T-helper 17 cell (primary cell): ENCODE results near the gene KIRREL1. TPM values are rescaled to one million over a fixed set of nuclear protein-coding genes. Genes with fewer than 3 reads are reported as not detected.

Source experiments
- ATAC-seq: fragments of 150-1000 bp; cut with Tn5 transposase; 2 replicates; pipeline ENCODE4 v1.10.0; 2021; ENCODE audit warnings: mild to moderate bottlenecking, moderate library complexity
- DNase-seq, 3 donors: peaks; one replicate each; pipeline versions ENCODE4 v3.0.0 to v3.0.0-alpha.2; 2020 to 2021
- H3K9me3 ChIP-seq: one replicate; pipeline ENCODE4 v1.7.0; 2013; ENCODE audit warnings: low read length, mild to moderate bottlenecking; ENCODE audit not compliant: control insufficient read depth, poor library complexity, severe bottlenecking
- H3K27ac Mint-ChIP-seq: one replicate; pipeline ENCODE4 v1.8.0; 2022; ENCODE audit warnings: mild to moderate bottlenecking, moderate library complexity, mixed read lengths
- H3K27me3 Mint-ChIP-seq: one replicate; pipeline ENCODE4 v1.8.0; 2022; ENCODE audit warnings: mixed read lengths
- H3K36me3 Mint-ChIP-seq: one replicate; pipeline ENCODE4 v1.8.0; 2022; ENCODE audit warnings: low read depth, mixed read lengths
- H3K4me1 Mint-ChIP-seq: one replicate; pipeline ENCODE4 v1.8.0; 2022; ENCODE audit warnings: mild to moderate bottlenecking, mixed read lengths
- H3K4me3 Mint-ChIP-seq: one replicate; pipeline ENCODE4 v1.8.0; 2022; ENCODE audit warnings: mild to moderate bottlenecking, moderate library complexity, mixed read lengths
- total RNA-seq, 4 donors: library from RNA in 2 of 4; stranded (reverse) in 2 of 4; gene quantifications; one replicate each; pipeline ENCODE4 v1.2.3 and lab custom pipeline; 2022 to 2026

KIRREL1 gene
- total RNA-seq, 2 donors from 2014 or later: not detected

- ATAC-seq: no peak
- DNase-seq: no peak
- H3K27me3 Mint-ChIP-seq: peaks cover 57% of the 10 kb centered on the region
- no peaks in the 10 kb centered on the region for H3K9me3 ChIP-seq
- H3K36me3 Mint-ChIP-seq: peaks cover 2% of the 10 kb centered on the region
- no peak overlapping the region for H3K4me3 Mint-ChIP-seq
- H3K27ac Mint-ChIP-seq: no peak overlapping the region
- H3K4me1 Mint-ChIP-seq: peaks cover 7% of the 10 kb centered on the region
These were observed 11.3 kb upstream of the KIRREL1 start for GRCh38 chr1:157982136-157982535.

GRCh38 chr1:157983787-157984186, 9.7 kb upstream of the KIRREL1 start:
- H3K4me3 Mint-ChIP-seq: no peak overlapping the region
- peak overlapping the region; percentile 45 for H3K27ac Mint-ChIP-seq
- no peak for ATAC-seq

GRCh38 chr1:157984469-157984868, 9.0 kb upstream of the KIRREL1 start:
- H3K4me1 Mint-ChIP-seq: peaks cover 5% of the 10 kb centered on the region
- H3K36me3 Mint-ChIP-seq: no peaks in the 10 kb centered on the region
- H3K27me3 Mint-ChIP-seq: peaks cover 59% of the 10 kb centered on the region
- ATAC-seq (no peak), DNase-seq (no peak)
- no peak overlapping the region for H3K27ac Mint-ChIP-seq
- no peak overlapping the region for H3K4me3 Mint-ChIP-seq
- no peaks in the 10 kb centered on the region for H3K9me3 ChIP-seq

More at GRCh38 chr1:157983787-157984186, 9.7 kb upstream of the KIRREL1 start:
- H3K36me3 Mint-ChIP-seq: peaks cover 2% of the 10 kb centered on the region
- H3K9me3 ChIP-seq: no peaks in the 10 kb centered on the region
- peaks cover 59% of the 10 kb centered on the region for H3K27me3 Mint-ChIP-seq
- peaks cover 7% of the 10 kb centered on the region for H3K4me1 Mint-ChIP-seq
- DNase-seq: no peak

- ATAC-seq (no peak), DNase-seq (no peak)
- Mint-ChIP-seq H3K27ac (no peak overlapping the region), H3K4me1 (peaks cover 5% of the 10 kb centered on the region), H3K27me3 (peaks cover 68% of the 10 kb centered on the region), H3K36me3 (no peaks in the 10 kb centered on the region), H3K4me3 (no peak overlapping the region)
- H3K9me3 ChIP-seq: no peaks in the 10 kb centered on the region
These were observed 8.0 kb upstream of the KIRREL1 start for GRCh38 chr1:157985473-157985872.

GRCh38 chr1:157988002-157988401, 5.4 kb upstream of the KIRREL1 start:
- no peaks in the 10 kb centered on the region for H3K9me3 ChIP-seq
- H3K36me3 Mint-ChIP-seq: no peaks in the 10 kb centered on the region
- H3K27me3 Mint-ChIP-seq: peaks cover 83% of the 10 kb centered on the region
- ATAC-seq (no peak), DNase-seq (no peak)
- H3K4me1 Mint-ChIP-seq: peaks cover 10% of the 10 kb centered on the region
- no peak overlapping the region for H3K4me3 Mint-ChIP-seq
- no peak overlapping the region for H3K27ac Mint-ChIP-seq

- peak; percentile 53 for ATAC-seq
- H3K27me3 Mint-ChIP-seq: peaks cover 75% of the 10 kb centered on the region
- H3K4me1 Mint-ChIP-seq: peaks cover 13% of the 10 kb centered on the region
- peaks cover 9% of the 10 kb centered on the region for H3K36me3 Mint-ChIP-seq
- H3K9me3 ChIP-seq: no peaks in the 10 kb centered on the region
- H3K4me3 Mint-ChIP-seq: peak overlapping the region; percentile 63
- DNase-seq: peak in 1 of 3 donors; percentile 11
- H3K27ac Mint-ChIP-seq: no peak overlapping the region
These were observed 1.2 kb upstream of the KIRREL1 start for GRCh38 chr1:157992031-157992832.

- ATAC-seq: no peak
- Mint-ChIP-seq H3K4me3 (peak overlapping the region; percentile 63), H3K27me3 (peaks cover 73% of the 10 kb centered on the region), H3K36me3 (peaks cover 9% of the 10 kb centered on the region), H3K27ac (no peak overlapping the region), H3K4me1 (peaks cover 13% of the 10 kb centered on the region)
- no peaks in the 10 kb centered on the region for H3K9me3 ChIP-seq
- no peak for DNase-seq
These were observed 655 bp upstream of the KIRREL1 start for GRCh38 chr1:157992833-157993146.

GRCh38 chr1:157993918-157994605, 617 bp downstream of the KIRREL1 start:
- Mint-ChIP-seq H3K36me3 (peaks cover 9% of the 10 kb centered on the region), H3K27me3 (peaks cover 74% of the 10 kb centered on the region), H3K4me1 (peaks cover 13% of the 10 kb centered on the region), H3K27ac (no peak overlapping the region), H3K4me3 (peak overlapping the region; percentile 74)
- H3K9me3 ChIP-seq: no peaks in the 10 kb centered on the region
- ATAC-seq: no peak
- DNase-seq: no peak

GRCh38 chr1:157994704-157995582, 1.5 kb downstream of the KIRREL1 start:
- Mint-ChIP-seq H3K4me1 (peaks cover 13% of the 10 kb centered on the region), H3K4me3 (peak overlapping the region; percentile 74), H3K36me3 (peaks cover 9% of the 10 kb centered on the region), H3K27me3 (peaks cover 74% of the 10 kb centered on the region), H3K27ac (no peak overlapping the region)
- no peak for DNase-seq
- no peak for ATAC-seq
- H3K9me3 ChIP-seq: no peaks in the 10 kb centered on the region

GRCh38 chr1:157995583-157996169, 2.2 kb downstream of the KIRREL1 start:
- peaks cover 9% of the 10 kb centered on the region for H3K36me3 Mint-ChIP-seq
- no peak for ATAC-seq
- peaks cover 13% of the 10 kb centered on the region for H3K4me1 Mint-ChIP-seq
- H3K9me3 ChIP-seq: no peaks in the 10 kb centered on the region
- no peak overlapping the region for H3K4me3 Mint-ChIP-seq
- DNase-seq: no peak
- no peak overlapping the region for H3K27ac Mint-ChIP-seq
- H3K27me3 Mint-ChIP-seq: peaks cover 75% of the 10 kb centered on the region

GRCh38 chr1:157996433-157996832, 3.0 kb downstream of the KIRREL1 start:
- peaks cover 13% of the 10 kb centered on the region for H3K4me1 Mint-ChIP-seq
- H3K36me3 Mint-ChIP-seq: peaks cover 9% of the 10 kb centered on the region
- H3K27ac Mint-ChIP-seq: no peak overlapping the region
- DNase-seq: no peak
- H3K9me3 ChIP-seq: no peaks in the 10 kb centered on the region
- no peak overlapping the region for H3K4me3 Mint-ChIP-seq
- no peak for ATAC-seq
- H3K27me3 Mint-ChIP-seq: peaks cover 75% of the 10 kb centered on the region

- H3K4me3 Mint-ChIP-seq: no peak overlapping the region
- DNase-seq (no peak), ATAC-seq (no peak)
- H3K9me3 ChIP-seq: no peaks in the 10 kb centered on the region
- peaks cover 64% of the 10 kb centered on the region for H3K27me3 Mint-ChIP-seq
- H3K4me1 Mint-ChIP-seq: no peaks in the 10 kb centered on the region
- peaks cover under 1% of the 10 kb centered on the region for H3K36me3 Mint-ChIP-seq
- no peak overlapping the region for H3K27ac Mint-ChIP-seq
These were observed 7.1 kb downstream of the KIRREL1 start for GRCh38 chr1:158000507-158000906.
